ENCODE results near the gene SMIM30. TPM values are rescaled to one million over a fixed set of nuclear protein-coding genes. Genes with fewer than 3 reads are reported as not detected.

The SMIM30 gene
- polyA plus RNA-seq, 1 donor from 2014 or later = 62.8 TPM

GRCh38 chr7:113161050-113161449, 42.7 kb upstream of the SMIM30 start:
- no peaks in the 10 kb centered on the region for H3K36me3 ChIP-seq (ENCODE audit: insufficient read depth, low read length)
- H2AFZ ChIP-seq (ENCODE audit: low read depth, low read length) = no peak overlapping the region
- no peak for TF ChIP-seq SMC3 (conservative IDR thresholded peaks at IDR 0.05; ENCODE audit: poor library complexity)
- no peak for TF ChIP-seq EZH2 (IDR thresholded peaks at IDR 0.05; ENCODE audit: borderline replicate concordance, insufficient read depth, low read length, poor library complexity, severe bottlenecking)
- TF ChIP-seq POLR2AphosphoS5 (IDR thresholded peaks at IDR 0.05) = no peak
- no peak for TF ChIP-seq CTCF (IDR thresholded peaks at IDR 0.05; ENCODE audit: poor library complexity, severe bottlenecking)
- H3K9me2 ChIP-seq (ENCODE audit: insufficient read depth, low read length) = no peaks in the 10 kb centered on the region
- H3F3A ChIP-seq (ENCODE audit: insufficient read depth, low read length, poor library complexity, severe bottlenecking) = no peaks in the 10 kb centered on the region
- no peaks in the 10 kb centered on the region for H3K79me2 ChIP-seq (replicated peaks; ENCODE audit: insufficient read depth, low read length)
- no peaks in the 10 kb centered on the region for H4K20me1 ChIP-seq (ENCODE audit: insufficient read depth)
- H3K27ac ChIP-seq (ENCODE audit: low read length) = no peak overlapping the region
- H3K4me2 ChIP-seq (ENCODE audit: low read length) = no peak overlapping the region
- no peak overlapping the region for H3K4me3 ChIP-seq (ENCODE audit: low read length)
- H3K9ac ChIP-seq (ENCODE audit: low read length) = no peak overlapping the region
- no peaks in the 10 kb centered on the region for H3K27me3 ChIP-seq (ENCODE audit: insufficient read depth, low read depth, low read length)
- H3K9me3 ChIP-seq (ENCODE audit: low read length) = no peaks in the 10 kb centered on the region

- Histone ChIP-seq H3K27me3 (ENCODE audit: insufficient read depth, low read depth, low read length) (no peaks in the 10 kb centered on the region), H4K20me1 (ENCODE audit: insufficient read depth) (no peaks in the 10 kb centered on the region), H3K9me2 (ENCODE audit: insufficient read depth, low read length) (no peaks in the 10 kb centered on the region), H3K4me3 (ENCODE audit: low read length) (no peak overlapping the region), H3K36me3 (ENCODE audit: insufficient read depth, low read length) (no peaks in the 10 kb centered on the region), H2AFZ (ENCODE audit: low read depth, low read length) (no peak overlapping the region), H3K9me3 (ENCODE audit: low read length) (no peaks in the 10 kb centered on the region), H3K79me2 (replicated peaks; ENCODE audit: insufficient read depth, low read length) (no peaks in the 10 kb centered on the region), H3K4me2 (ENCODE audit: low read length) (no peak overlapping the region), H3F3A (ENCODE audit: insufficient read depth, low read length, poor library complexity, severe bottlenecking) (no peaks in the 10 kb centered on the region), H3K27ac (ENCODE audit: low read length) (no peak overlapping the region), H3K9ac (ENCODE audit: low read length) (no peak overlapping the region)
- TF ChIP-seq CTCF (IDR thresholded peaks at IDR 0.05; ENCODE audit: poor library complexity, severe bottlenecking) (peak; percentile 51), RAD21 (conservative IDR thresholded peaks at IDR 0.05) (peak; percentile 45), EZH2 (IDR thresholded peaks at IDR 0.05; ENCODE audit: borderline replicate concordance, insufficient read depth, low read length, poor library complexity, severe bottlenecking) (no peak), MXI1 (conservative IDR thresholded peaks at IDR 0.05; ENCODE audit: poor library complexity, severe bottlenecking) (no peak), REST (IDR thresholded peaks at IDR 0.05; ENCODE audit: borderline replicate concordance) (no peak), POLR2AphosphoS5 (IDR thresholded peaks at IDR 0.05) (no peak), SMC3 (conservative IDR thresholded peaks at IDR 0.05; ENCODE audit: poor library complexity) (no peak)
These were observed 41.5 kb upstream of the SMIM30 start for GRCh38 chr7:113159746-113160339.

Measured in neural cell (in vitro differentiated cells).